GM18505 (cell line): ENCODE results near the gene CCR4.

Source experiments
- ATAC-seq: cut with Tn5 transposase; IDR thresholded peaks from one replicate; pipeline ENCODE4 v1.9.1; 2021; ENCODE audit not compliant: unreplicated experiment
- POLR2A ChIP-seq: IDR thresholded peaks from 4 replicates; pipeline ENCODE4 v1.6.1; 2011; ENCODE audit warnings: borderline replicate concordance; ENCODE audit not compliant: insufficient read depth, insufficient read length; ENCODE audit errors: extremely low read depth

Gene CCR4

DNA sequence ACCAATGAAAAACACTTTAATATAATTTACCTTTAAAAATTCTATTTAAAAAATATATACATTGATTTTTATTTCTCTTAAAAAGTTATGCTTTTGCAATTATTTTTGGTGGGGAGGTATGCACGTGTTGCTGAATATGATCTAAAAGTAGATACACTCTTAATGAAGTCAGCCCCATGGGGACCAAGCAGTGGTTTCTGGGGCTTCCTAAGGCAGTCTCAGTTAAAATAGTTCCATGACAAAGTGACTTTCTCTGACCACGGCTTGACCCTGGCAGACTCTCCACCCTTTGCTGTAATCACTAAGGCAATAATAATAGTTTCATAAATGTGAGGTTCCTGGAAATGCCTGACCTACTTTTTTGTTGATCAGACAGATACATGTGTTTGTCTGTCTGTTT lies 50.4 kb downstream of the CCR4 start:
- no peak for ATAC-seq
- TF ChIP-seq POLR2A: no peak

DNA sequence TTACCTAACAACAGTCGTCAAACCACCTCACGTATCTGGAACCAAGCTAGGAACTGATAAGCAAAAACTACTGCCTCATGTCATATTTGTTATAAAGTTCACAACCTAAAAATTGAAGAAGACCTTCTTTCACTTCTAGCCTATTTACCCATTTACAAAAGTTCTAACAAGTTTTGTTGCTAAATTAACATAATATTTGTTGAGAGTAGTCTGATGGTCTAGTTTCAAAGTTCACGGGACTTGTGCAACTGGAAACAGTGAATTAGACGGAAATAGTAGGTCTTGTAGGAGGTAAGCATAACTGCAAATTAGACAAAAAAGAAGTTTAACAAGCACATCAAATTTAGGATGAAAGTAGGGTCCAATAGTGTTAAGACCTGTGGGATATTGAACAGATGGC lies 51.9 kb downstream of the CCR4 start:
- ATAC-seq: no peak
- no peak for TF ChIP-seq POLR2A

DNA sequence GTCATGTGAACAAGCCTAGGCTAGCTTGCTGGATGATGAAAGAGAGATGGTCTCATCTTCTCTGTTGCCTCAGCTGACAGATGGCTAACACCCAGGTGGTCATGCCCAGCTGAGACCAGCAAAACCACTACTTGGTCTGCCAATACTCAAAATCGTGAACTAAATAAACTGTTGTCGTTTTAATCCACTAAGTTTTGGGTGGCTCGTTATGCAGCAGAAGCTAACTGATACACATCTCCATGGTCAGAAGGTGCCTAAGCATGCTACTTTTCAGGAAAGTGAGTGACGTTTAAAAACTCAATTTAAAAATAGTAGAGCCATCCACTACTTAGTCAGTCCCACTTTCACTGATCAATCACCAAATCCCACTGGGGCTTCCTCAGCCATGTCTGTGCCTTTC lies 52.8 kb downstream of the CCR4 start:
- ATAC-seq: no peak
- no peak for TF ChIP-seq POLR2A

DNA sequence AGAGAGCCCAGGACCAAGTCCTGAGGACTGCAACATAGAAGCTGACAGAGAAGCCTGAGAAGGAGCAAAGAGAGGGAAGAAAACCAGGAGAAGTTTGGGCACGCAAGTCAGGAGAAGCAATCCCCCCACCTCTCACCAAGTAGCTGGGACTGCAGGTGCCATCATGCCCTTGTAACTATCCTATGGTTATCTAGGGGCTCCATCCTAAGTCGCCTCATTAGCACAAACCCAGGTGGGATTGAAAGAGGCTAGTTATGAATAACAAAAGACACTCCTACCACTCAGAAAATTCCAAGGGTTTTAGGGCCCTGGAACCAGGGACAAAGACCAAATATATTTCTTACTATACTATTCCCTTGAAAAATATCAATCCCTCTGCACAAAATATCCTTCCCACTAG lies 53.5 kb downstream of the CCR4 start:
- TF ChIP-seq POLR2A: no peak
- ATAC-seq: no peak
